NCI-H2107 (cell line): ENCODE data around the gene CABP4.
"Not testable (repeated sequence)": the region's sequence is repeated elsewhere in the genome, so short reads cannot be mapped to it uniquely, and the experiment has no call there.

Experiments used
- DNase-seq: peaks from one replicate; lab custom pipeline; 2025; lab: John Stamatoyannopoulos, UW

The CABP4 gene

GRCh38 chr11:67482275-67482826, 27.2 kb downstream of the CABP4 start:
- DNase-seq: no peak

- peak; percentile 90 for DNase-seq
Measured at GRCh38 chr11:67482827-67483798, 28.0 kb downstream of the CABP4 start, which contains the start of gene AIP. AIP (plus strand) TSS chr11:67483026; CDS start chr11:67483159, 133 bp downstream.

DNA sequence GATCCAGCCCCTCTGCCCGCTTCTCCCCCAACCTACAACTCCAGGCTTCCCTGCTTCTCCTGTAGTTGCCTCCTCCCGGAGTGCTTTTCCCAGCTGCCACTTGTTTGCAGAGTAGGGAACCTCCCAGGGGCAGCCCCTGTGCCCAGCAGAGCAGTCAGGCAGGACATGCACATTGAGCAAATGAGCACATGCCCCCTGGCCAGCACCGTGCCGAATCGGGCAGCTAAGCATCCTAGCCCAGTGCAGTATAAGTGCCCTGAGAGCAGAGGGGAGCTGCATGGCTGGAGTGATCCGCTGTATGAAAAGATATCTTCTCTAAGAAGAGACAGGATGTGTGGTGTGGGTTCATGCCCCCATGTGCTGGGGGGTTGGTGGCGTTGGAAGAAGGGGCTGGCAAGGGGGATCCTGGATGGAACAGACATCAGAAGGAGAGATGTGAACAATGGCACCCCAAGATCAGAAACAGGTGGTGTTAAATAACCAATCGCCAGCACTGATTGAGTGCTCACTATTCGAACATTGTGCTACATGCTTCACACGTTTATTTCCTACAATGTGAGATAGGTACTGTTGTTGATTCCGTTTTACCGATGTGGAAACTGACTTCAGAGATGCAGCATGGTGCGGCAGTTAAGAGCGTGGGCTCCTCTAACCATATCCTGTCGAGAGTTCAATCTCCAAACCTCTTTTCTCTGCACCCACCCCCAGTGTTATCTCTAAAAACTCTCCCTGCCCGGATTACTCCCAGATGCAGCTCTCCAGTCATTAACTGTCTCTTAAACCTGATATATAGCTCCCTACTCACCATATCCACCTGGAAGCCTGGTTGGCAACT, 28.9 kb downstream of the CABP4 start:
- DNase-seq: no peak

GRCh38 chr11:67484847-67485311, 29.7 kb downstream of the CABP4 start:
- no peak for DNase-seq

GRCh38 chr11:67485873-67486361, 30.8 kb downstream of the CABP4 start:
- DNase-seq: not testable (repeated sequence)

DNA sequence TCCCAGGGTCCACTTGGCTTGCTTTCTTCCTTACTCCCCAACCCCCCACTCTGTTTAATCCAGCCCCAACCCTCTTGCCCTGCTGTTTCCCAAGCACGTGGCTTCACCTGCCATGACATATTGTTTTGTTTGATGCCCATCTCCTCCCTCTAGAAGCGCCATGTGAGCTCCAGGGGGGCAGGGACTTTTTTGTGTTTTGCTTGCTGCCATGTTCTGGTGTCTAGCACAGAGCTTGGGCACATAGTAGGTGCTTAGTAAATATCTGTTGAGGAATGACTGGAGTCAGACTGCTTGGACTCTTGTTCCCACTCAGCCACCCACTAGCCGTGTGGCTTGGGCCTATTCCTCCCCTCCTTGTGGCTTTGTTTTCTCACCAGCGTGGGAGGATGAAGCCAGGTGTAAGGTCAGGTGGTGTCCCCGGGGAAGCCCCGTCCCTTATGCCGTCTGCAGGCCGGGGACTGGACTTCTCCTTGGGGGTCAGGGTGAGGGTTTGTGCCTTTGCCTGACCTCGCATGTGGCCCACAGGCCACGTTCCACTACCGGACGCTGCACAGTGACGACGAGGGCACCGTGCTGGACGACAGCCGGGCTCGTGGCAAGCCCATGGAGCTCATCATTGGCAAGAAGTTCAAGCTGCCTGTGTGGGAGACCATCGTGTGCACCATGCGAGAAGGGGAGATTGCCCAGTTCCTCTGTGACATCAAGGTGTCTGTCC, 31.5 kb downstream of the CABP4 start:
- DNase-seq: no peak

- no peak for DNase-seq
Measured at GRCh38 chr11:67489203-67489884, 34.2 kb downstream of the CABP4 start.

GRCh38 chr11:67489885-67490726, 35.0 kb downstream of the CABP4 start:
- DNase-seq: no peak

GRCh38 chr11:67490727-67491065, 35.5 kb downstream of the CABP4 start:
- DNase-seq: no peak

- no peak for DNase-seq
Measured at GRCh38 chr11:67491276-67492068, 36.3 kb downstream of the CABP4 start.

- DNase-seq: no peak
Measured at GRCh38 chr11:67492069-67492727, 37.0 kb downstream of the CABP4 start.

- DNase-seq: no peak
Measured at GRCh38 chr11:67492801-67493547, 37.8 kb downstream of the CABP4 start.

- DNase-seq: no peak
Measured at GRCh38 chr11:67493548-67494370, 38.6 kb downstream of the CABP4 start.

GRCh38 chr11:67494371-67495233, 39.4 kb downstream of the CABP4 start:
- no peak for DNase-seq

DNA sequence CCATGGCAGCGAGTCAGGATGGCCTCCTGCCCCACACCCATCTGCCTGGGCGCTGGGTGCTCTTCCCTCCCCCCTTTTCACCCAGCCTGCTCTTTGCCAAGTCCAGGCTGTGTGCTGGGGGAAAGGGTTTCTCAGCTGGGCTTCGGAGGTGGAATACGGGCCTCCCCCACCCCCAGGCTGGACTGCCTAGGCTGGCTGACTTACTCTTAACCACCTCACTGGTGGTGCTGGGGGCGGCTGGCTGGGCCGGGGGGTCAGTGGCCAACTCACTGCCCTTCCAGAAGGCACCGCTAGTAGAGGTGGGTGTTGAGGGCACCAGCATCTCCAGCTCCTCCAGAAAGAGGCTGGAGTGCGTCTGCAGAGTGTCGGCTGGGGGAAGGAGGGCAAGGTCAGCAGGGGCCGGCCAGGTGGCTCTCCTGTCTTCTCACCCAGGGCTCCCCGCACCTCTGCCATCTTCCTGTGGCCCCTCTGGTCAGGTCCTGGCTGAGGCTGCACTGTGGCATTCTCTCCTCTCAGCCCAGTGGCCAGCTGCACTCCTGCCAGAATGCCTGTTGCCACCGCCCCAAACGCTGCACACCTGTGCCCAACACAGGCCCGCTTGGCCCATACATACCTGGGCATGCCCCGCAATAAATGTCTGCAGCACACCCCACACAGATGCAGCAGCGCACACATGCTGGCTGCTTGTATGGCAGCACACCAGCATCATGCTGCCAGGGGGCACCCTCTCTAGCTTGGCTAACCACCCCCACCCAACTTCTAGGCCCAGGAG, 40.3 kb downstream of the CABP4 start:
- DNase-seq: no peak
